ENCODE results near the gene FAM13A. TPM values are rescaled to one million over a fixed set of nuclear protein-coding genes. Genes with fewer than 3 reads are reported as not detected.
"Not testable (repeated sequence)": the region's sequence is repeated elsewhere in the genome, so short reads cannot be mapped to it uniquely, and the experiment has no call there.

The FAM13A gene
- total RNA-seq, 1 experiment from 2014 or later: 15.1 TPM

DNA sequence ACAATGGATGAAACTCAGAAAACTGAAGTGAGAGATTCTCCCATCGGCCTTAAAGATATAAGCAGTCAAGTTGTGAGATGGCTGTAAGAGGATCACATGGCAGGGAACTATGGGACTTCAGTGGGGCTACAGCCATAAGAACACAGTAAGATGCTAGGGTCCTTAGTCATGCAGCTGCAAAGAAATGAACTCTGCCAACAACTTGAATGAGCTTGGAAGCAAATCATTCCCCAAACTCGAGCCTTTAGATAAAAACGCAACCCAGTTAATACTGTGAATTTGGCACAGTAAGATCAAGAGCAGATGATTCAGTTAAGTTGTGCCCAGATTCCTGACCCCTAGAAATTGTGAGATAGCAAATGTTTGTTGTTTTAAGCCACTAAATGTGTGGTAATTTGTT, 117.3 kb downstream of the FAM13A start:
- DNase-seq (ENCODE audit: low read depth, low spot score): no peak
- in situ Hi-C loops (cut with HindIII; ENCODE audit: low pct_unique_long_range_greater_than_20kb, low sequenced_read_pairs): no loop called here

DNA sequence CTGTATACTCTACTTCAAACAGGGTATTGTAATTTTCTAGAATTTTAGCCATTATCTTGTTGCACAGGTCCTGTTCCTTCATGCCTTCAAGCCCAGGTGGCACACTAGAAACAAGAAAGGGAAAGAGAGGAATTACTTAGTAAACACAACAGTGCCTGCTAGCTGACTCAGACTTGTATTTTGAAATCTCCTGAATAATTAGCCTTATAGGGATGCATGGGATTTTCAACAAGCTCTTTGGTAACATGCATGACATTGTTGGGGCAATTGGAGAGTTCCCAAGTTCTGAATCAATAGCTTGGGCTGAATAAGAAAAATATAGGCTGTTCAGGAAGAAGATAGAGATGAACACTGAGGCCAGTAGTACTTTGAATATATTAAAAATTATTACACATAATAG, 118.8 kb downstream of the FAM13A start:
- in situ Hi-C loops (cut with HindIII; ENCODE audit: low pct_unique_long_range_greater_than_20kb, low sequenced_read_pairs): no loop called here
- no peak for DNase-seq (ENCODE audit: low read depth, low spot score)

DNA sequence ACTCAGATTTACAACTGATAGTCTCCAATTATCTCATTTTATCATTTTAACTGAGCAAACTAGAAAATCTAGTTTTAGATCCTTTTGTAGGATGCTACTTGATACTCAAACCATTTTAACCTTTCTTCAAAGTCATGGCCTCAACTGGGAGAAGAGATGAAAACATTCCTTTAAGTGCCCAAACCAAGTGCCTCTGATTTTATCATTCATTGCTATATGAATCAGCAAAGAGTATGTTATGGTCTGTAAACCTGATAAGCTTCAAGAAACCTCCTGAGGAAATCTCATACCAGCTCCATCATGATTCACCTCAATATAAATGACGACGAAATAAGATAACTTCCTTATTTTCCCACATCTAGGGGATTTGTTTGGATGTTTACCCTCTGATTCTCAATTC, 119.9 kb downstream of the FAM13A start:
- in situ Hi-C loops (cut with HindIII; ENCODE audit: low pct_unique_long_range_greater_than_20kb, low sequenced_read_pairs): no loop called here
- DNase-seq (ENCODE audit: low read depth, low spot score): no peak

DNA sequence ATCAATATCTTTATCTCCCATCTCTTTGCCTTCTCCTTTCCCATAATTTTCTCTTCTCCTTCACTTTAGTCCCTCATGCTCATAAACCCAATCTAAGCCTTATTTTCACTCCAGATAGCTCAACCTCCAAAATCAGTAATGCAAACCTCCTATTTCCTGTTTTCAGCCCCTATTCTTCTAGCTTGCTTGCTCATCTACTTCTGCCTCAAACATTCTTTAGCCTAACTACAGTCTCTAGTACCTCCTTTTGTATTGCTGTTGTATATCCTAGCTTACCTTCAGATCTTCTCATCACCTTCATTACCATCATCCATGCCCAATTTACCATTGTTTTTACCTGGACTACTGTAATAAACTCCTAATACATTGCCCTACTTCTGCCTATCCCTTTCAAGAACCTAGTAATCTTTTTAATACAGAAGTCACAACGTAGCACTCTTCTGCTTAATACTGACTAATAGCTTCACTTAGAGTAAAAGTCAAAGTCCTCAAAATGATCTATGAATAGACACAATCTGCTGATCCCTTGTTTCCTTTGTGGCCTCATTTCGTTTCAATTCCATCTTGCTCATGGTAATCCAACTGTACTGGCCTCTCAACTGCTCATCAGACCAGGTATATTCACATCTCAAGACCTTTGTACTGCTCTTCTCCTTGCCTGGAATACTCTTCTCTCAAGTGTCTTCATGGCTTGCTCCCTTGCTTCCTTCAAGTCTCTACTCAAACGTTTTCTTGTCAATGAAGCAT, 123.4 kb downstream of the FAM13A start:
- DNase-seq (ENCODE audit: low read depth, low spot score): no peak
- in situ Hi-C loops (cut with HindIII; ENCODE audit: low pct_unique_long_range_greater_than_20kb, low sequenced_read_pairs): no loop called here

DNA sequence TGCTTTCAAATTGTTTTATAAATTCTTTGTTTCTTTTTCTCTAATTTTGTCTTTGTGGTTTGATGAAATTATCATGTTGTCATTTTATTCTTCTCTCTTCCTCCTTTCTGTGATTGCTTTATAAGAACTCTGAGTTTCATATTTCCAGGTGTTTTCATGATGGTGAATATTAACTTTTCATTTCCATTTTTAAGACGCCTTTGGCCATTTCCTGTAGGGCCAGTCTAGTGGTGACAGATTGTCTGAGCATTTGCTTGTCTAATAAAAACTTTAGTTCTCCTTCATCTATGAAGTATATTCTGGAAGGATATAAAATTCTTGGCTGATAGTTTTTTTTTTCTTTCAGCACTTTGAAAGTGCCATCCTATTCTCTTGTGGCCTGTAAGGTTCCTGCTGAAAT, 128.1 kb downstream of the FAM13A start:
- DNase-seq (ENCODE audit: low read depth, low spot score): no peak
- in situ Hi-C loops (cut with HindIII; ENCODE audit: low pct_unique_long_range_greater_than_20kb, low sequenced_read_pairs): no loop called here

DNA sequence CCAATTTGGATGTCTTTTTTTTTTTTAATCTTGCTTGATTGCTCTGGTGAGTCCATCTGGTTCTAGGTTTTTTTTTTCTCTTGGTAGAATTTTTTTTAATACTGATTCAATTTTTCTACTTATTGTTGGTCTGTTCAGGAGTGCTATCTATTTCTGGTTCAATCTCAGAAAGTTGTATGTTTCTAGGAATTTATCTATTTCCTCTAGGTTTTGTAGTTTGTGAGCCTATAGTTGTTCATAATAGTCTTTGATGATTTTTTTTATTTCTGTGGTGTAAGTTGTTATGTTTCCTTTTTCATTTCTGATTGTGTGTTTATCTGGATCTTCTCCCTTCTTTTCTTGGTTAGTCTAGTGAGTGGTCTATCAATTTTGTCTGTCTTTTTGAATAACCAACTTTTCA, 129.6 kb downstream of the FAM13A start:
- in situ Hi-C loops (cut with HindIII; ENCODE audit: low pct_unique_long_range_greater_than_20kb, low sequenced_read_pairs): no loop called here
- DNase-seq (ENCODE audit: low read depth, low spot score): no peak

DNA sequence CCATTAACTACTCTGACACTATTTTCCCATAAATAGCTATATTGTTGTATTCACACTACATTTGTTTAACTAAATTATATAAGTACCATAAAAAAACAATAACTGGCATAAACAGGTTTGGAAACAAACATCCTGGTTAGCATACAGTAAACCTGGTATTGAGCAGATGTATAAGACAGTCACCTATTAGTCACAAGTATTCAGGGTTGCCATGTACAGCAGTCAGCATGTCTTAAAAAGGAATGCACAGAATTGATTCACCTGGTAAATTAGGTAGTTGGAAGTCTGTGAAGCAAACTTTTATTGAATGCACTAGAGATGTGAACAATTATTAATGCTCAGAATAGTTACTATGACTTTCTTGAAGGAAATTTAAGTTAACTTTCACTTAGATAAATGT, 137.9 kb downstream of the FAM13A start:
- DNase-seq (ENCODE audit: low read depth, low spot score): no peak
- in situ Hi-C loops (cut with HindIII; ENCODE audit: low pct_unique_long_range_greater_than_20kb, low sequenced_read_pairs): no loop called here

DNA sequence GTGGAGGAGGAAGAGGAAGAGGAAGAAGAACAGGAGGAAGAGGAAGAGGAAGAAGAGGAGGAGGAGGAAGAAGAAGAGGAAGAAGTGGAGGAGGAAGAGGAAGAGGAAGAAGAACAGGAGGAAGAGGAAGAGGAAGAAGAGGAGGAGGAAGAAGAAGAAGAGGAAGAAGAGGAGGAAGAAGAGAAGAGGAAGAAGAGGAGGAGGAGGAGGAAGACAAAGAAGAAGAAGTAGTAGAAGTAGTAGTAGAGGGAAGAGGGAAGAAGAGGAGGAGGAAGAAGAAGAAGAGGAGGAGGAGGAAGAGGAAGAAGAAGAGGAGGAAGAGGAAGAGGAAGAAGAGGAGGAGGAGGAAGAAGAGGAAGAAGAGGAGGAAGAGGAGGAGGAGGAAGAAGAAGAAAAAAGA, 143.8 kb downstream of the FAM13A start:
- in situ Hi-C loops (cut with HindIII; ENCODE audit: low pct_unique_long_range_greater_than_20kb, low sequenced_read_pairs); DNase-seq (ENCODE audit: low read depth, low spot score): not testable (repeated sequence)

DNA sequence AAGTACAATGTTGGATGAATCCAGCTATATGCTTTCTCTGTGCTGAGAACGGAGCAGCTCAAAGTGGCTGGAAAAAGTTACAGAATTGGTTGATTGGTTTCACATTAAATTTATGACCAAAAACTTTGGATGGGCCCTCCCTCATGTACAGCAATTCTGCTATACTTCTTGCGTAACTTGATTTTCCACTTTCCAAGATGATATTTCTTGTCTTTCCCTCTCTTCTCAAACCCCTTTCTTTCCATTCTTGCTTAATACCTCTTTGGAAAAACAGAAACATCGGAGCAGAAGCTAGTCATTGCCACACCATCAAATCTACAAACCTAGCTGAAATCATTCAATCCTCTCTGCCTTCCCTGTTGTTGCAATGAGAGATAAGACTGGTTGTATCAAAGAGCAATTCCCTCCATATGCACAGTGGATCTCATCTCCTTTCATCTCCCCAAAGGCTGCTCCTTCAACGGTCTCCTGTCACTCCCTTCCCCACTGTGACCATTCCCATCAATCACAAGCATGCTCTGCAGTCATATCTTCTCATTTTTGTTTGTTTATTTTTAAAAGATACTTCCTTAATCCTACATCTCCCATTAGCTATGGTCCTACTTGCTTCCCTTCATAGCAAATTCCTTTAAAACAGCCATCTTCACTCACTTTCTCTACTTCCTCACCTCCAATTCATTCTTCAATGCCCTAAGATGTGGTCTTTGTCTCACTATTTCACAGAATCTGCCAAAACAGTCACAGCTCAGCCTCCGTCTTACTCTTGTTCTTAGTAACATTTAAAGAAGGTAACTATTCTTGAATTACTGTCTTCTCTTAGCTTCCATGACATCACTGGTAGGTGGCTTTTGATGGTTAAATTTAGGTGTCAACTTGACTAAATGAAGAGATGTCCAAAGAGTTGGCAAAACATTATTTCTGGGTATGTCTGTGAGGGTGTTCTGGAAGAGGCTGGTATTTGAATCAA, 145.5 kb downstream of the FAM13A start:
- in situ Hi-C loops (cut with HindIII; ENCODE audit: low pct_unique_long_range_greater_than_20kb, low sequenced_read_pairs): no loop called here
- no peak for DNase-seq (ENCODE audit: low read depth, low spot score)

DNA sequence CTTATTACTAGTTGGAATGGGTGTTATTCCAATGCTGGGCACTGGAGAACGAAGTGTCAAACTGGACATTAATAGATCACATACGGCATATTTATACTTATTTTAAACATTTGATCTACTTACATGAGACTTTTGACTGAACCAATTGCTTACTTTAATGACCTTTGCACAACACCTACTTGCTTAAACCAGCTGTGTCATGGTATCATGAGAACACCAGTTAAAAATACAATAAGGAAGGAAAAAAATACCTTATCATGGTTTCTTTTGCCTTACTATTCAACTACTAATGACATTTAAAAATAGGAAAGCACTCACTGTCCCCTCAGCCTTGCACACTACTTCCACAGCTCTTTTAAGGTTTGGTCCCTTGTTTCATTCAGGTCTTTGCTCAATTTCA, 146.9 kb downstream of the FAM13A start:
- in situ Hi-C loops (cut with HindIII; ENCODE audit: low pct_unique_long_range_greater_than_20kb, low sequenced_read_pairs): no loop called here
- DNase-seq (ENCODE audit: low read depth, low spot score): no peak

DNA sequence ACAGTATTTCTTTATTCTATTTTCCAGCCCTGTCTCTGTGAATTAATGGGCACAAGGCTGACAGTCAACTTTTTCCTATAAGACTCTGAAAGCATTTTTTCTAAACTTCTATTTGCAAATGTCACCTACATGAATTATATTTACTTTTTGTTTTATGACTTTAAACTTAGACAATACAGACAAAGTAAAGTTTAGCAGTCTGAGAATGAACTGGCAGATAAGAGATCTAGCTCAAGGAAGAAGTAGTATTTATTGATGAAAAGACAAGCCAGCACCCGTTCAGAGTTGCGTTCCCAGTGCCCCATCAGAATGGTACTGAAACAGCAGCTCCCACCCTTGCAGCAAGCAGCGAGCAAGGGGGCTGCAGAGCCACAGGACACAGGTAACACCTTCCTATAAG, 148.5 kb downstream of the FAM13A start:
- DNase-seq (ENCODE audit: low read depth, low spot score): no peak
- in situ Hi-C loops (cut with HindIII; ENCODE audit: low pct_unique_long_range_greater_than_20kb, low sequenced_read_pairs): no loop called here

DNA sequence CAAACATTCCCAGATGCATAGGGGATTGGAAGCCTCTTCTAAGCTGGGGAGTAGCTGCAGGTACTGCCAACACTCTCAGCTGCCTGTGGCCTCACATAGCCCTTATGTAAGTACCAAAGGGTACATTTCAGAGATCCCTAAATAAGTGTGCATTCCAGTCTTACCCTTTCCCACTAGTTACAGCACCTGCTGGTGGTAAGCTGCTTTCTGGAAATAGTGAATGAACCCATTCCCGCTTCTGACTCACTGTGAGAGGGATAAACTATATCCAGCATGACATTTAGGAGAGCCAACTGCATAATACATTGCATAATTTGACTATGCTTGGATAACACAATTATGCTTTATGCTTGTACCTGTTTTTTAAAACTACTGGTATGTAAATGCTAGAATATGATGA, 149.0 kb downstream of the FAM13A start:
- in situ Hi-C loops (cut with HindIII; ENCODE audit: low pct_unique_long_range_greater_than_20kb, low sequenced_read_pairs): no loop called here
- no peak for DNase-seq (ENCODE audit: low read depth, low spot score)

DNA sequence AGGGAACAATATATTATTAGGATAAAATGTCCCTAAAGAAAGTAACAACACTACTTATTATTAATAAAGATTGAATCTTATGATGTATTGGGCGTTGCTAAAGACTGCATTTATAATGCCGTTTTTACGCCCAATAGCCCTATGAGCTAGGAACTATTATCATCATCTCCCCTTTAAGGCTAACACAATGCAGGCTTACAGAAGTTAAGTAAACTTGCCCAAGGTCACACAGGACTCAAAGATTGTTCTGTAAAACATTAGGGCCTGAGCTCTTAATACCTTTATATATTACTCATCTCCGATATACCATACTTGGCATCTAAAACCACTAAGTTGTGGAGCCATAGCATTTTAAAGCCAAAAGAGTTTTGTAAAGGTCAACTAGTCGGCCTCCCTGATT, 149.5 kb downstream of the FAM13A start:
- in situ Hi-C loops (cut with HindIII; ENCODE audit: low pct_unique_long_range_greater_than_20kb, low sequenced_read_pairs): no loop called here
- no peak for DNase-seq (ENCODE audit: low read depth, low spot score)

DNA sequence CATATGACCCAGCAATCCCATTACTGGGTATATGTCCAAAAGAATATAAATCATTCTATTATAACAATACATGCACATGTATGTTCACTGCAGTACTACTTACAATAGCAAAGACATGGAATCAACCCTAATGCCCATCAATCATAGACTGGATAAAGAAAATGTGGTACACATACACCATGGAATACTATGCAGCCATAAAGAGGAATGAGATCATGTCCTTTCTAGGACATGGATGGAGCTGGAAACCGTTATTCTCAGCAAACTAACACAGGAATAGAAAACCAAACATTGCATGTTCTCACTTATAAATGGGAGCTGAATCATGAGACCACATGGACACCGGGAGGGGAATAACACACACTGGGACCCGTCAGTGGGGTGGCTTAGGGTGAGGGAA, 152.7 kb downstream of the FAM13A start:
- in situ Hi-C loops (cut with HindIII; ENCODE audit: low pct_unique_long_range_greater_than_20kb, low sequenced_read_pairs); DNase-seq (ENCODE audit: low read depth, low spot score): not testable (repeated sequence)

DNA sequence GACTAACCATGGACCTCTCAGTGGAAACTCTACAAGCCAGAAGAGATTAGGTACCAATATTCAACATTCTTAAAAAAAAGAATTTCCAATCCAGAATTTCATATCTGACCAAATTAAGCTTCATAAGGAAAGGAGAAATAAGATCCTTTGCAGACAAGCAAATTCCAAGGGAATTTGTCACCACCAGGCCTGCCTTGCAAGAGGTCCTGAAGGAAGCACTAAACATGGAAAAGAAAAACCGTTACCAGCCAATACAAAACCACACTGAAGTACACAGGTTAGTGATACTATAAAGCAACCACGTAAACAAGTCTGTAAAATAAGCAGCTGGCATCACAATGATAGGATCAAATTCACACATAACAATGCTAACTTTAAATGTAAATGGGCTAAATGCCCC, 156.6 kb downstream of the FAM13A start:
- in situ Hi-C loops (cut with HindIII; ENCODE audit: low pct_unique_long_range_greater_than_20kb, low sequenced_read_pairs): no loop called here
- DNase-seq (ENCODE audit: low read depth, low spot score): no peak

DNA sequence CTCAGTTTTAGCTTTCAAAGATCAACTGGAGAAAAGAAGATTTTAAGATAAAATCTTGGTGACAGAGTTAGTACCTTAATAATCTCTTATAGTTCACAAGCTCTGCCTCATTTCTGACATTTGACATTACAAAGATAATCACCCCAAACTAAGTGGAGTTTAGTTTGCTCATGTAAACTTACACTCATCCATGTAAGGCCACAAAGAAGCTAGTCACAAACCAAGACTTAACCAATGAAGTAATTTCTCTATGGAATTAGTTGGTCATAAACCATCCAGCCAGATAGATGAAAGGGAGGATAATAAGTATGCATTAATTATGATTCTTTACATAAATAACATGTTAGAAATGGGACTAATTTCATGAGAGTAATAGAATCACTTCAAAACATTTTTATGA, 159.2 kb downstream of the FAM13A start:
- in situ Hi-C loops (cut with HindIII; ENCODE audit: low pct_unique_long_range_greater_than_20kb, low sequenced_read_pairs): no loop called here
- no peak for DNase-seq (ENCODE audit: low read depth, low spot score)

DNA sequence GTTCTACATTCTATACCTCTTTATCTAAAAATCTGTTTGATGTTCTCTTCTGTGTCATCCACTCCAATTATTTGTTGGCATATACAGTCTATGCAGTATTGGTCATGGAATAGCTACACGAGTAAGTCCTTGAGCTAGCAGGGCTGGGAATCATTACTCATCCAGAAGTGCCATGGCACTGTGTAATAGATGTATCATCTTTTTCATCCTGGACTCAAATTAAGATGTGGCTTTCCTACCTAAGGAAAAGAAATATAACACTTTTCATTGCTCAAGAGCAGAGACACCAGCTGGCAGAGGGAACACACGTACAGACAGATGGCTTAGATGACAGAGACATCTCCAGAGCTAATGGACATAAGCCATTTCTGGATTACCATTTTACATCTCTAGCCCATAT, 159.8 kb downstream of the FAM13A start:
- no peak for DNase-seq (ENCODE audit: low read depth, low spot score)
- in situ Hi-C loops (cut with HindIII; ENCODE audit: low pct_unique_long_range_greater_than_20kb, low sequenced_read_pairs): no loop called here

DNA sequence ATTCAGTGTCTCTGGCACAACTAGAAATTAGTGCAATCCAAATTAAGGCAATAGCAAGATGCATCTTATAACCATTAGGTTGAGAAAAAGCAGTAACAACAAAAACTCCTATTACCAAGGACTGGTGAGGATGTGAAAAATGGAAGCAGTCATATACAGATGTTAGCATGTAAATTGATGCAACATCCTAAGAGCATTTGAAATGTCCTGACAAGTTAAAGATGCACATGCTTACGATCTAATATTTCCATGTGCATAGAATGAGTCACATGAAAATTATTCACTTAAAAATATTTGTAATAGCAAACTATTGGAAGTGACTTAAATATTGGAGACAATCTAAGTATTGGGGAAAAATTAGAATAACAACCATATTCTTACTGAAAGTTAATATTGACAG, 163.0 kb downstream of the FAM13A start:
- no peak for DNase-seq (ENCODE audit: low read depth, low spot score)
- in situ Hi-C loops (cut with HindIII; ENCODE audit: low pct_unique_long_range_greater_than_20kb, low sequenced_read_pairs): no loop called here

DNA sequence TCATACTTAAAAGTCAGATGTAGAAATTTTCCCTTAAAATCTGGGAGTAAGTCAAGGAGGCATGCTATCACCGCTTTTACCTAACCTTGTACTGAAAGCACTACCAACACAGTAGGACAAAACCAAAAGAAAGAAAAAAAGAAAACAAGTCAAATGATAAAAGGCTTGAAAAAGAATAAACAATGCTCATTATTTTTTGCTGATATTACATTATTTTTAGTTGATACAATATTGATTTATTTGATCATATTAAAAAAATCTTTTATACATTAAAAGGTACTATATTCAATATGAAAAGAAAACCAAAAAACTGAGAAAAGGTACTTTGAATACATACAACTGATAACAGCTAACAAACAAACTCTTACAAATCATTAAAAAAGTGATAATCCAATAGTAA, 164.3 kb downstream of the FAM13A start:
- no peak for DNase-seq (ENCODE audit: low read depth, low spot score)
- in situ Hi-C loops (cut with HindIII; ENCODE audit: low pct_unique_long_range_greater_than_20kb, low sequenced_read_pairs): no loop called here
